ENCODE data around the gene ILF3.

GRCh38 chr19:10604460-10604980 is 49.6 kb upstream of the ILF3 start:
- TF ChIP-seq PBX3 (IDR thresholded peaks at IDR 0.05) (no peak), POLR2A (IDR thresholded peaks at IDR 0.05; ENCODE audit: low read length) (no peak), MAFK (IDR thresholded peaks at IDR 0.05; ENCODE audit: partially characterized antibody) (no peak), CBX8 (IDR thresholded peaks at IDR 0.05) (no peak), PHF8 (IDR thresholded peaks at IDR 0.05; ENCODE audit: borderline replicate concordance, low read depth) (no peak), BHLHE40 (IDR thresholded peaks at IDR 0.05; ENCODE audit: low read depth, low read length) (no peak)
